RPMI7951 (cell line): ENCODE results near the gene SMIM13. TPM values are rescaled to one million over a fixed set of nuclear protein-coding genes. Genes with fewer than 3 reads are reported as not detected.

Experiments
- DNase-seq: peaks from one replicate; pipeline ENCODE4 v3.0.0-alpha.2; 2012; ENCODE audit warnings: low read depth
- total RNA-seq: library from RNA; depleted of rRNA; stranded (reverse); fragments of >200 nt; shearing (Covaris generic); gene quantifications from 2 replicates; pipeline ENCODE4 v1.2.3, GENCODE V29; 2014; rRNA removed

SMIM13 gene
- total RNA-seq, result 13.1 and 16.6 TPM in 2 replicates

- DNase-seq, result peak; percentile 97
These were observed at the start of gene SMIM13 for GRCh38 chr6:11093626-11094410. SMIM13 (plus strand) TSS chr6:11093834; CDS start chr6:11094314, 480 bp downstream.

- DNase-seq, result peak; percentile 56
These were observed 49.5 kb upstream of the SMIM13 start, which contains the start of gene ELOVL2 for GRCh38 chr6:11043961-11044711. ELOVL2 (minus strand) TSS chr6:11044305; CDS start chr6:11044230, 75 bp downstream.

DNA sequence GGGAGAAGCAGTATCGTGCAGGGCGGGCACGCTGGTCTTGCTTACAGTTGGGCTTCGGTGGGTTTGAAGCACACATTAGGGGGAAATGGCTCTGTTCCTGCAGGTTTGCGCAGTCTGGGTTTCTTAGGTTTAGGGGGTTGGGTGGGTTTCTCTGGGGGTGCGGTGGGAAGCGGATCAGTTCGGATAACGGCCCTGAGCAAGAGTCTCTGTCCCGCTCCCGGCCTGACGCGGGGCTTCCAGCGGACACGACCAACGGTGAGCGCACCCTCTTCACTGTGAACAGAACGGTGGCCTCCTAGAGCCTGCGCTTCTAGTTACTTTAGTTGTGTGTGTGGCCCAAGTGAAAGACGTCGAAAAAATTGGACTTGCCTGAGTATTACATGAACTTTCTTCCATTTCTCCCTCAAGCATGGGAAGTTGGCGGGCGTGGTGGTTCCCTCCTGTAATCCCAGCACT lies 48.9 kb upstream of the SMIM13 start:
- peak; percentile 9 for DNase-seq

DNA sequence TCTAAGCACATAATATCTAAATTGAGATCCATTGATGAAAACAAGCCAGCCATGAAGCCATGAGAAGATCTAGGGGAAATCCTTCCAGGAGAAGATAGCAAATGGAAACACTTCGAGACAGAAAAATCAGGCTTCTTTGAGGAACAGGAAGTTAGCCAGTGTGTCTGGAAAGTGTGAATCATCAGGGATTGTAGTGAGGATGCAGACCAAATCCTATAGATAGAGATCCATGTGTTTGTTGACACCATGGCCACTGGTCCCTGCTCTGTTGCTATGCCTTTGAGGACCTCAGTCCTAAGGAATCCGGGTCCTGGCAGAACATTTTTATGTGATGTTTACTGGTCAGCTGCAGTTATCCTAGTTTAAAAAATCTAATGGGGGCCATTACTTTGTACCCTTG lies 42.9 kb upstream of the SMIM13 start:
- DNase-seq, result peak; percentile 53

DNA sequence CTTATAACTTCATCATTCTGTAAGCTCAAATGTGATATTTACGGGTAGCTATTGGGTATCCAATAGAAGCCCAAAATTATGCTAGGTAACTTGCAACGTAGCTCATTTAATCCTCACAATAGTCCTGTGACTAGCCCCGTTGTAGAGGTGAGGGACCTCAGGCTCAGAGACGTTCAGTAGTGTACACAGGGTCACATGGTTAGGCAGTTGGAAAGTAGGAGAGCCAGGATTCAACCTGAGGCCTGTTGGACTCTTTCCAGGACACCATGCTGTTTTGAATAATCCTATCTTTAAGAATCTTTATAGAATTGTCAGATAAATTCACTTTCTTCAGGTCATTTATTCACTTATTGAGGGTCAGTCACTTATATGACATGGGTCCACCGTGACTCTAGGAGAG lies 40.3 kb upstream of the SMIM13 start:
- DNase-seq, result no peak

DNA sequence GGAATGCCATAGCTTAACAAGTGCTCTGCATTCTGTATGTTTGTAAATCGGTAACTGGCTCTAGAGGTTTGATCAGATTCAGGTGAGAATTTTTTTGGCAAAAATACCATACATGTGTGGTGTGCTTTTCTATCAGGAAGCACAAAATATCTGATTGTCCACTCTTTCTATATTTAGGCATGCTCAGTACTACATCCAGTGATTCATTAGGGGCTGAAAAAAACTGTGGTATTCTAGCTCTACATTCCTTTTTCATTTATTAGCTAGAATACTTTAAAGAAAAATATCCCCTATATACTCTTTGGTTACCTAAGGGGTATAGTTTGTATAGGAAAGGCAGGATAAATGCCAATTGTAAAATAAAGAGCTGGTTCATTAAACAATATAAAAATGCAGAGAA lies 38.9 kb upstream of the SMIM13 start:
- DNase-seq, result no peak

DNA sequence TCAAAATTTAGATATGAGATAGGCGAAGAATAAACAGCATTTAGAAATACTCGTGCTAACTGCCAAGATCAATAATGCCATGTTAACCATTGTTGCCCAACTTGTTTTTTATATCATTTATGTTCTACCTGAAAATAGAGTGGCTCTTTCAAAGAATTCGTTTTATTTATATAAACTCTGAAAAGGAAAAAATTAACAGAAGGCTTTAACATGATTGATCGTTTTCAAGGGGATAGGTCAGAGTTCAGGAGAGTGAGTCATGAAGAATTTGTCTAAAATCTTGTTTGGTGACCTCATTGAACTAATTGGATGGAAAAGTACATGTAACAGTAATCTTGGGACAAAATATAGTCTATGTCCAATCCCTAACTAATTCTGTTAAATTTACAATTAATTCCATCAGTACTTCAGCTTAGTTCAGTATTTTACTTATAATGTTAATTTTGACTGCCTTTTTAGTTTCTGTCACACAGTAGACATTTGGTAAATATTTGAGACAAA lies 38.5 kb upstream of the SMIM13 start:
- DNase-seq, result peak; percentile 18

- no peak for DNase-seq
These were observed 36.8 kb upstream of the SMIM13 start for GRCh38 chr6:11056871-11057270.

DNA sequence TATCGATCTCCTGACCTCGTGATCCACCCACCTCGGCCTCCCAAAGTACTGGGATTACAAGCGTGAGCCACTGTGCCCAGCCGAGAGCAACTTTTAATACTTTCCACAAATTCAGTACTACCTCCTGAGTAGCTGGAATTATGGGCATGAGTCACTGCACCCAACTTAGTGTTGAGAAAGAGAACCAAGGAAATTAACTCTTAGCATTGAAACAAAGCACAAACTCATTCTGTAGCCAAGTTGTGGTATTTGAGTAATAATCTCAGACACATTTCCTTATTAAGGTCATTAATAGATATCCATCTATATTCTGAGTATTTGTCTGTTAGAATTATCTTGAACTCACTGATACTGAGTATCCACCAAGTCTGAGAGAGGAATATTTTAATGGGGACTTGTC lies 35.2 kb upstream of the SMIM13 start:
- DNase-seq, result no peak

- no peak for DNase-seq
These were observed 31.6 kb upstream of the SMIM13 start for GRCh38 chr6:11062083-11062482.

GRCh38 chr6:11062715-11063114 lies 30.9 kb upstream of the SMIM13 start:
- no peak for DNase-seq

- no peak for DNase-seq
These were observed 28.8 kb upstream of the SMIM13 start for GRCh38 chr6:11064836-11065235.

DNA sequence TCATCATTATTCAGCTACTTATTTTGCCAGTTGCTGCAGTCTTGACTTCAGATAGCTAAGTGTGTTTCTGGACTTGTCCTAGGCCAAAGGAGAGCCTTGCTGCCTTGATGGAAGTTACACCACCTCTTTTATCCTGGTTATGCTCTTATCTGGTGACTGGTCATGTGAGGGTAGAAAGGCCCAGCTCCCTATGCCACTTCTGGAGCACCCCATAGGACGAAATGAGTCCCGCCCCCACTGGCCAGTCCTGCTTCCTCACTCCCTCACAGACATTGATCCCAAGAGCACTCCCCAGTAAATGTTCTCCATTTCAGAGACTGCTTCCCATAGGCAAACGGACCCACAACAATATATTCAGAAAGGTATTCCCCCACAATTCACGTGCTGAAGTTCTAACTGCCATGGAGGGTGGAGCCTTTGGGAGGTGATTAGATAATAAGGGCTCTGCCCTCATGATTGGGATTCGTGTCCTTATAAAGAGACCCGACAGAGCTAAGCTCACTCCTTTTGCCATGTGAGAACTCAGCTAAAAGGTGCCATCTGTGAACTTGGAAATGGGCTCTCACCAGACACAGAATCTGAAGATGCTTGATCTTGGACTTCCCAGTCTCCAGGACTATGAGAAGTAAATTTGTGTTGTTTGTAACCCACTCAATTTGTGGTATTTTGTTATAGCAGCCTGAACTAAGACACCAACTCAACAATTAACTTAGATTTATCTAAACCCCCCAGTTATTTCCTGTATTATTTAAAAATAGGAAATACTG lies 28.0 kb upstream of the SMIM13 start:
- no peak for DNase-seq

DNA sequence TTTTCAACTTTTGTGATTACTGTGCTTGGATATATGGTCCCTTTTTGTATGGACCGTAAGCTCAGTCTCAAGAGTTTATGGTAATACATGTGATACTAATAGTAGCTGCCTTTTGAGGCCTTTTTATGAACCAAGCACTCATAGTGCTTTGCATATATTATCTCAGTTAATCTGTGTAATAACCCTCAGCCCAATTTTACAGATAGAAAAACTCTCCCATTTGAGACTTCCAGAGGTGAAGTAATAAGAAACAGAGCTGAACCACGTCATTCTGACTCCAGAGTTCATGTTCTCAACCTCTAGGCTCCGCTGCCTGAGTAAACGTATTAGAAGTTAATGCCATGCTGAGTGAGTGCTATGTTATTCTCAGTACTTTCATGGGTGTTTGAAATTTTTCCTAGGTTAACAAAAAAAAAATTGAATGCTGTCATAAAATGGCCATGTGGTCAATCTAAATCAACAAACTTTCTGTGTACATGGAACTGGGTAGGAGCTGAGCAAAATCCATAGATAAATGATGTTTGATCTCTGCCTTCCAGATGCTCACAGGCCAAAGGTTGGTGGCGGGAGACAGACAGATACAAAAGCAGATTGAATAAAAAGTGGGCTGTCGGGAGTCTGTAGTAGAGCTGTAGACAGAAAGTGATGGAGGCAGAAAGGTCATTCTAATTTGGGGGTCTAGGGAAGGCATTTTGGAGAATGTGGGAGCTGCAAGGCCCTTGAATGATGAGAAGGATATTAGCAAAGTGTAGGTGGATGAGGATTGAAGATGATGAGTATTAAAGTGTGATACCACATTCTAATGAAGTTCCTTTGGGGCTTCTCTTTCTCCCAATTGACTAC lies 26.9 kb upstream of the SMIM13 start:
- DNase-seq, result no peak

DNA sequence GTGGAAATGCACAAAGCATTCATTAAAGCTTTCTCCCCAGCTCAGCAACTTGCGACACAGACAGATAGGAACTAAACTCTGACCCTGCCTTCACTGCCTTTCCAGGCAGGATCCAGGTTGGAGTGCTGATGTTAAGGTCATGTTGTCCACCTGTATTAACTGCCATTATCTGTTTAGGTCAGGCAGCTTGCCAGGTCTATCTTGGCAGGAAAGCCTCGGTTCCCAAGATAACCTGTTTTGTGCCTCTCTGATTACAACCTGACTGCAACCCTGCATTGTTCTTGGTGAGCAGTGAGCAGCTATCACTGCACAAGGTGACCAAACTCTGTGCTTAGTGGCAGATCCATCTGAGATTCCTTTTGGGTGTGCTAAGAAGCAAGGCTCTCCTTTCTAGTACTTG lies 26.3 kb upstream of the SMIM13 start:
- no peak for DNase-seq

DNA sequence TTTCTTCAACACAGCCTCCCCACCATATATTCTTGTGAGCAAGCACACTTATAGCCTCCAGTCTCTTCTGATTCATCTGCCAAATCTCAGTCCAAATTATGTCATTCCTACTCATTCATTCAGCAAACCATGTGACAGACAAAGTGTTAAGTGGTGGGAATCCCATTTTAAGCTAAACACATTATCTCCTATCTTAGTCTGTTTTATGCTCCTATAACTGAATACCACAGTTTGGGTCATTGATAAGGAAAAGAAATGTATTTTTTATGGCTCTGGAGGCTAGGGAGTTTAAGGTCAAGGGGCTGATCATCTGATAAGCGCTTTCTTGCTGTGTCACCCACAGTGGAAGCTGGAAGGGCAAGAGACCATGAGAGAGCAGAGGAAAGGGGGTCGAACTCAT lies 23.9 kb upstream of the SMIM13 start:
- peak; percentile 7 for DNase-seq

GRCh38 chr6:11072101-11072500 lies 21.5 kb upstream of the SMIM13 start:
- DNase-seq, result no peak

- no peak for DNase-seq
These were observed 17.1 kb upstream of the SMIM13 start for GRCh38 chr6:11076540-11076939.

- DNase-seq, result no peak
These were observed 15.4 kb upstream of the SMIM13 start for GRCh38 chr6:11078266-11078665.

- DNase-seq, result no peak
These were observed 13.3 kb upstream of the SMIM13 start for GRCh38 chr6:11080296-11080695.

GRCh38 chr6:11083491-11083890 lies 10.1 kb upstream of the SMIM13 start:
- DNase-seq, result peak; percentile 17
